HG03571 (cell line): ENCODE results near the gene DIPK2B.

Source experiments
- ATAC-seq: cut with Tn5 transposase; IDR thresholded peaks from one replicate; pipeline ENCODE4 v1.9.1; 2021; ENCODE audit not compliant: unreplicated experiment

Gene DIPK2B, protein sequence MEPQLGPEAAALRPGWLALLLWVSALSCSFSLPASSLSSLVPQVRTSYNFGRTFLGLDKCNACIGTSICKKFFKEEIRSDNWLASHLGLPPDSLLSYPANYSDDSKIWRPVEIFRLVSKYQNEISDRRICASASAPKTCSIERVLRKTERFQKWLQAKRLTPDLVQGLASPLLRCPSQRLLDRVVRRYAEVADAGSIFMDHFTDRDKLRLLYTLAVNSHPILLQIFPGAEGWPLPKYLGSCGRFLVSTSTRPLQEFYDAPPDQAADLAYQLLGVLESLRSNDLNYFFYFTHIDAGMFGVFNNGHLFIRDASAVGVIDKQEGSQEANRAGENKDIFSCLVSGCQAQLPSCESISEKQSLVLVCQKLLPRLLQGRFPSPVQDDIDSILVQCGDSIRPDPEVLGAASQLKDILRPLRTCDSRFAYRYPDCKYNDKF

DNA sequence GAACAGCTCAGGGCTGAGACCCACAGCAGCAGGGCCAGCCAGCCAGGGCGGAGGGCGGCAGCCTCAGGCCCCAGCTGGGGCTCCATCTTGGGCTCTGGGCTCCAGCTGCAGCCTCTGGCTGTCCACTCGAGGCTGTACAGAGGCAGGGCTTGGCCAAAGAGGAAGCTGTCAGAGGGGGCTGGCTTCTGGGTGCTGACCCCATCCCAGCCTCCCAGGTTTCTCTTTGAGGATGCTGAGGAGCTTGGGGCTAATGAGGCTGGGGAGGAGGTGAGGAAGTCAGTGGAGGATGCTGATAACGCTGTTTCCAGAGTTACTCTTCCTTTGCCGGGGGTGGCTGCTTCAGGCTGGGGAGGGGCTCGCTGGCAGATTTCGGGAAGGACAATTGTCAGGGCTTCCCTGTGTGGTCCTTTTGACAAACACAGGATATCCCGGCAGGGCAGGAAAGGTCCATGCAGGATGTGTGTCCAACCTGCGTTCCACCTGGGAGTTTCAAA, at the start of gene DIPK2B:
Gene DIPK2B (minus strand): TSS at position 136 of the 494 bp plus-strand sequence. CDS start 50 bp downstream, at position 86.
- no peak for ATAC-seq

- no peak for ATAC-seq
Observed at GRCh38 chrX:45240301-45240700, 39.6 kb upstream of the DIPK2B start.

GRCh38 chrX:45238489-45238888, 37.8 kb upstream of the DIPK2B start:
- ATAC-seq: no peak

GRCh38 chrX:45233531-45233930, 32.9 kb upstream of the DIPK2B start:
- no peak for ATAC-seq

DNA sequence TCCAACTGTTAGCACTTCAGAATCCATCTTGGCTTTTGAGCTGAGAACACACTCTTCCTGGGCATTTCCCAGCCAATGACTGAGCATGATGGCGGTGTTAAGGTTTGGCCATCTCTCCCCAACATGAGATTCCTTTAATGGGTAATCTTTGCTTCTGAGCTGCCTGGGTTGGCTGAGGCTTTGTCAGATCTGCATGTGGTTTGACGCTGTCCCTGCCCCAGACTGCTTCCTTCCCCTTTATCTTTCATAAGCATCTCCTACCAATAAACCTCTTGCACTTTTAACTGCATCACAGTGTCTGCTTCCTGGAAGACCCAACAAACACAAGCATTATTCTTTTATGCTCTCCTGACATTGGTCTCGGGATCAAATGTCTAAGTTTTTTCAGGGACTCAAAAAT, 31.5 kb upstream of the DIPK2B start:
- no peak for ATAC-seq

- no peak for ATAC-seq
Observed at GRCh38 chrX:45230410-45230809, 29.7 kb upstream of the DIPK2B start.

DNA sequence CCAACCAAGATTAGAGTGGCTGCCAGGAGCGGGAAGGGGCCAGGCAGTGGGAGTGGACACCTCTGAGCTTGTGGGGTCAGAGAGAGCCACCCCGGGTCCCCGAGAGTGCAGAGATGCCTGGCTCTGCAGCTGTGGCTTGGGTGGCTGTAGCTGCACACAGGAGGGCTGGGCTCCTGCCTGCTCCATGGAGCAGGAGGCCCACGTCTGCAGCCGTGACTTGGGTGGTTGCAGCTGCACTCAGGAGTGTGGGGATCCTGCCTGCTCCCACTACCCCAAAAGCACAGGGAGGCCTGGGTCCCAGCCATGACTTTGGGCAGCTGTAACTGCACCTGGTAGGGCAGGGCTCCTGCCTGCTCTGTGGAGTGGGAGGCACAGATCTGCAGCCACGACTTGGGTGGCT, 28.7 kb upstream of the DIPK2B start:
- no peak for ATAC-seq

DNA sequence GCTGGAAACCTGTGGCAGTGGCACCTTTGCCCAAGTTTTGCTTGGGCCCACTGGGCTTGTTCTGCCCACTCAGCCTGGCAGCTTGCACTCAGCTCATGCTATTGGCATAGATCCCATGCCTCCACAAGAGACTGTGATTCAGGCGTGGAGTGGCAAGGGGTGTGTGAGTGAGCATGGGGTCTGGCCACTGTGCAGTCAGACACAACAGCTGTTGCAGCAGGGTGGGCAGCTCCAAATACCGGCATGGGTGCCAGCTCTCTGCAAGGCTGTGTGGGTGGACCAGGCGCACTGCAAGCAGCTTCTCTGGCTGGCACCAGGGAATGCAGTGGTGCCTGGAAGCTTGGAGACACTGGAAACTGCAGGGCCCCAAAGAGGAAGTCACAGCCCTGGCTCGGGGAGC, 27.4 kb upstream of the DIPK2B start:
- ATAC-seq: no peak

GRCh38 chrX:45208121-45208856, 7.6 kb upstream of the DIPK2B start:
- no peak for ATAC-seq

DNA sequence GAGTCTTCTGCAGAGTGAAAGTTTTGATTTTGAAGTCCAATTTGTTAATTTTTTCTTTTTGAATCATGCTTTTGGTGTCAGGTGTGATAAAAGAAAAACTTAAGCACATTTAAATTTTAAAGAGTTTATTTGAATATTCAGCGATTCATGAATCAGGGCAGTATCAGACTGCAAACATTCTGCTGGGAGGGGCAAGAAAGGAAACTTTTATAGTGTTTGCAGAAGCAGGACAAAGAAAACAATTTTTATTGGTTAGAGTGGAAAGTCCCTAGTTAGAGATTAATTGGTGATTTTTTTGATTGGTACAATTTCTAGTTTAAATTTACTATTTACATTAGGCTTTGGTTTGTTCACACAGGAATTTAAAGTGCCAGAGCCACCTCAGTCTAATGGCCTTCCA, 1.5 kb upstream of the DIPK2B start:
- ATAC-seq: no peak

- no peak for ATAC-seq
Observed at GRCh38 chrX:45198706-45199105, 2.0 kb downstream of the DIPK2B start.

GRCh38 chrX:45198301-45198700, 2.4 kb downstream of the DIPK2B start:
- no peak for ATAC-seq

DNA sequence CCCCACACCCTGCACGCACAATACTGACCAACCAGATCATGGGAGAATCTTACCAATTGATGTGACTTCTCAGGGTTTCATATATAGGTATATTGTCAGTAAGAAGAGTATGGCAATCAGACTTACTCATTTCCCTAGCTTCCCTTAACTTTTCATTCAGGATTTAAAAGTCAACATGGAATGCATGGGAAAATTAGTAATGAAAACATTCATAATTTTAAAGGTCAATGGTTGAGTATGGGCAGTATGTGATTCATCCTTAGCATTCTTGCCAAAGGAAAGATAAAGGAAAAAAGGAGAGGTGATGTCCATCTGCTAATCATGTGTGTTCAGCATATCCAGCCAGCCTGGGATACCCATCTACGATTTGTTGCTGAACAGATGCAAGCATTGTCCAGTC, 4.0 kb downstream of the DIPK2B start:
- ATAC-seq: no peak

GRCh38 chrX:45191820-45192409, 8.8 kb downstream of the DIPK2B start:
- ATAC-seq: no peak

DNA sequence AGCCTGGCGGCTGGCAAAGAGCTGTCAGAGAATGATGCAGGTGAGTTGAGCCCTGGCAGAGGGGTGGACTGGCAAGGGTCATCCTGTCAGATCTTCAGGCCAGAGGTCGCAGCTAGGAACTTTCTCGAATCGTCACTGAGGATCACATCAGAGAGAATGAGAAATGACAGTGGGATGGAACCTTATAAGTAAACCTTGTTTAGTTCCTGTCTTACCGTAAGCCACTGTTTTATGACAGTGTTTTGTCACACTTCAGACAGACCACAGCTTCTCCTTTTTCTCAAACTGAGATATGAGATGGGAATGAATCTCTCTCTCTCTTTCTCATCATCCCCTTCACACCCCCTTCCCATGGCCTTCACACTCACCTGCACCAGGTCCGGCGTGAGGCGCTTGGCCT, 9.3 kb downstream of the DIPK2B start:
- ATAC-seq: no peak

DNA sequence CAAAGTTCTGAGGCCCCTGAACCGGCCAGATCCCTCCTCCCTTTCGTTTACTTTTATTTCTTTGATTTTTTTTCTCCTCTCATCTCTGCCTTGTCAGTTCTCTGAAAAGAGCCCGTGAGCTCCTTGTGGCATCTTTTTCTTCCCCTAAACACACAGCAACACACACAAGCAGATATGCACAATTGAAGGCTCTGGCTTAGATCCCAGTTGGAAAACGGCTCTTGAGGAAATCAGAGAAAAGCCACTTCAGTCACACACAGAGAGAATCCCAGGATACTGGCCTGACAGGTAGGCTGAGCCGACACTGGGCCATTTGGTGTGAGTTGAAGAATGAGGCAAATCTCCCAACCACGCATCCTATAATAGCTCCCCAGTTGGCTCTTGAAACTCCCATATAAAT, 12.9 kb downstream of the DIPK2B start:
- no peak for ATAC-seq

GRCh38 chrX:45186643-45187026, 14.0 kb downstream of the DIPK2B start:
- no peak for ATAC-seq

- no peak for ATAC-seq
Observed at GRCh38 chrX:45184211-45184610, 16.5 kb downstream of the DIPK2B start.

GRCh38 chrX:45172890-45173289, 27.8 kb downstream of the DIPK2B start:
- no peak for ATAC-seq

DNA sequence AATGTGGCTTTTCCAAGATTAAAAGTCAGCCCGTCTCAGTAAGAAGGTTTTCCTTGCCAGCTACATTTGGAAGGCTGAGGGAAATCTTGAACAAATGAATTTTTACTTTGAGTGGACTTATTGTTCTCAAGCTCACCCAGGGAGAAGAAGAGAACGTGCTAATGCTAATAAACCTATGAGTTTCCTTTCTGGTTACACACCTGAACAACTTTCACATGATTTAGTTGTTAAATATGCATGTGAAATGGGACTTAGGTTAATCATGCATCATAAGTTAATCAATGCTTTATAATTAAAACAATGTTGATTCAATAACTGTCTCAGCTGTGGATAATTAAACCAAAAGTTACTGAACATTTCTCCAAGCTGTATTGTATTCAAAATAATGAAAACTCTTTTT, 33.9 kb downstream of the DIPK2B start:
- ATAC-seq: no peak

- ATAC-seq: no peak
Observed at GRCh38 chrX:45165726-45166125, 35.0 kb downstream of the DIPK2B start.

DNA sequence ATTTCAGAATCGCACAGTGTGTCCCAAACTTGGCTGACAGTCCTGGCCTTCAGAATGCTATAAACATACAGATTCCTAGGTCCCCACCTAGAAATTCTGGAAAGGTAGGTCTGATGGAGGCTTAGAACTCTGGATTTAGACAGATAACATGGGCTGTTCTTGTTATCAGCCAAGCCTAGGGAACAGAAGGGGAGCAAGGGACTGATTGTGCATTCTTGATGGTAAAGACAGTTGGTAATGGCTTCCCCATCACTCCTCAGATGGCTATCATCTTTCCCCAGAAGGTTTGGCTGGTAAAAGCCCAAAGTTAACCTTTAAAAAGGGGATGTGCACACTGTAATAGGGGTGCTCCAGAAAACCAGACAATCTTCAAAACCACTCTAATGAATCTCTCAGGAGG, 35.7 kb downstream of the DIPK2B start:
- no peak for ATAC-seq
